SJSA1 (cell line): ENCODE measurements around the gene ZNF776. TPM values are rescaled to one million over a fixed set of nuclear protein-coding genes. Genes with fewer than 3 reads are reported as not detected.
"Not testable (repeated sequence)": the region's sequence is repeated elsewhere in the genome, so short reads cannot be mapped to it uniquely, and the experiment has no call there.

Experiments
- DNase-seq, 2 experiments: peaks; one replicate each; pipeline ENCODE4 v3.0.0-alpha.2; 2015 to 2020; ENCODE audit warnings: low spot score in 2 of 2, low read depth in 1 of 2
- H3K27ac ChIP-seq: fragments of 250-450 bp; sonication (Bioruptor Pico); 2 replicates; pipeline ENCODE4 v1.5.1; 2020; ENCODE audit warnings: mild to moderate bottlenecking, moderate library complexity
- H3K27me3 ChIP-seq: fragments of 250-450 bp; sonication (Bioruptor Pico); replicated peaks from 2 replicates; pipeline ENCODE4 v1.5.1; 2020; ENCODE audit warnings: mild to moderate bottlenecking, moderate library complexity
- H3K36me3 ChIP-seq: fragments of 250-450 bp; sonication (Bioruptor Pico); 2 replicates; pipeline ENCODE4 v1.5.1; 2020; ENCODE audit warnings: mild to moderate bottlenecking
- H3K4me1 ChIP-seq: fragments of 250-450 bp; sonication (Bioruptor Pico); replicated peaks from 2 replicates; pipeline ENCODE4 v1.6.1; 2021; ENCODE audit warnings: mild to moderate bottlenecking
- H3K4me3 ChIP-seq: fragments of 250-450 bp; sonication (Bioruptor Pico); 2 replicates; pipeline ENCODE4 v1.5.1; 2020; ENCODE audit warnings: mild to moderate bottlenecking
- H3K9me3 ChIP-seq: fragments of 250-450 bp; sonication (Bioruptor Pico); replicated peaks from 2 replicates; pipeline ENCODE4 v1.5.1; 2020; ENCODE audit warnings: mild to moderate bottlenecking
- total RNA-seq: library from RNA; depleted of rRNA; stranded (reverse); fragments of >200 nt; shearing (Covaris generic); gene quantifications from 2 replicates; pipeline ENCODE4 v1.2.3, GENCODE V29; 2014; rRNA removed

Gene ZNF776
- total RNA-seq, 1 experiment from 2014 or later = 13.0 TPM

DNA sequence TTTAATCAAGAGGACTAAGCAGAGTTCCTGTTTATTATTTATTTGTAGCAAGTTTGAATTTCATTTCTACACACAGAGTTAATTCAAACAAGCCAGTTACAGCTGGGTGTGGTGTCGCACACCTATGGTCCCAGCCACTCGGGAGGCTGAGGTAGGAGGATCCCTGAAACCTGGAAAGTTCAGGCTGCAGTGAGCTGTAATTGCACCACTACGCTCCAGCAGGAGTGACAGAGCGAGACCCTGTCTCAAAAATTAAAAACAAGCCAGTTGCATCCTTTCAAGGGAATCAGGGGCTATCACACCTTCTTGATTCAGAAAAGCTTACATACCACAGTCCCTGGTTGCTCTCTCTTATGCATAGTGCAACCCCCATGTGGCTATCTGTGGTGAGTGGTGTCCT lies 42.7 kb downstream of the ZNF776 start:
- DNase-seq = no peak
- Histone ChIP-seq H3K4me1 (no peaks in the 10 kb centered on the region), H3K27ac (no peak overlapping the region), H3K27me3 (no peaks in the 10 kb centered on the region), H3K4me3 (no peak overlapping the region), H3K36me3 (peaks cover 69% of the 10 kb centered on the region), H3K9me3 (peaks cover 34% of the 10 kb centered on the region)

- not testable (repeated sequence) for DNase-seq, H3K4me3 ChIP-seq, H3K27ac ChIP-seq, H3K4me1 ChIP-seq, H3K9me3 ChIP-seq, H3K27me3 ChIP-seq
- peaks cover 33% of the 10 kb centered on the region for H3K36me3 ChIP-seq
Measured at GRCh38 chr19:57796580-57796979, 50.0 kb downstream of the ZNF776 start.

DNA sequence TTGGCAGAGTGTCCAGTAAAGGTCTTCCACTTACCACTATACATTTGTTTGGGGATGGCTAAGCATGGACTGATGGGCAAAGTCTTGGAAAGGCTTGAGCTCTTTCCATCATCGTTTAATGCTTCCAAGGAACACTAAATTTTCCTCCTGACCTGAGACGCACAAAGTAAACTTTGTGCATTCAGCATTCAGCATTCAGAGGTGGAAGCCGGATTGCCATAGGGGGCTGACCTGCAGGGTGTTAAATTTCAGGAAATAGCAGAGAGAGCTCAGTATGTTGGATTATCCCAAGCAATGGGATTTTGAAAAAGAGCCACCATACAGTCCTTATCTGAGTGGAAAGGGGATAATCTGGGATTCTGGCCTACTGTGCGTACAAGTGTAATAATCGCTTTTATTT lies 54.1 kb downstream of the ZNF776 start:
- no peaks in the 10 kb centered on the region for H3K9me3 ChIP-seq
- no peaks in the 10 kb centered on the region for H3K27me3 ChIP-seq
- peaks cover 17% of the 10 kb centered on the region for H3K36me3 ChIP-seq
- DNase-seq = no peak
- H3K4me1 ChIP-seq = peaks cover 14% of the 10 kb centered on the region
- no peak overlapping the region for H3K4me3 ChIP-seq
- H3K27ac ChIP-seq = no peak overlapping the region

DNA sequence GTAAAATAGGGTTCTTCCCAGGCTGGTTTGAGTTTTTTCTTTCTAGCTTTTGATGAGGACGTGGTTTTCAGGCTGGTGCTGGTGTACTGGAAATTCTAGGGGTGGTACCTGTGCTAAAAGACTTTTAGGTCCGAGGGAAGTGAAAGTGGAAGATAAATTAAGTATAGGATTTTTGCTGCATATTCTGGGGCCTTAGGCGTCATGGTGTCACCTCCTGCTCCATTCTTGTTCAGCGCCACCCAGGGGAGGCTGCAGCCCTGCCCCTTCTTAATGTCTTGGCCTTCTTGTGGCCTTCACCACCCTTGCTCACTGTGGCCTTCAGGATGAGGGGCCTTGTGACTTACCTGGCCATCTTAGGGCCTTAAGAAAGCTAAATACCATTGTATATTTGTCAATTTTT lies 55.7 kb downstream of the ZNF776 start:
- DNase-seq = no peak
- H3K27ac ChIP-seq = no peak overlapping the region
- no peaks in the 10 kb centered on the region for H3K27me3 ChIP-seq
- H3K9me3 ChIP-seq = no peaks in the 10 kb centered on the region
- H3K36me3 ChIP-seq = peaks cover 16% of the 10 kb centered on the region
- H3K4me1 ChIP-seq = peaks cover 14% of the 10 kb centered on the region
- H3K4me3 ChIP-seq = no peak overlapping the region

DNA sequence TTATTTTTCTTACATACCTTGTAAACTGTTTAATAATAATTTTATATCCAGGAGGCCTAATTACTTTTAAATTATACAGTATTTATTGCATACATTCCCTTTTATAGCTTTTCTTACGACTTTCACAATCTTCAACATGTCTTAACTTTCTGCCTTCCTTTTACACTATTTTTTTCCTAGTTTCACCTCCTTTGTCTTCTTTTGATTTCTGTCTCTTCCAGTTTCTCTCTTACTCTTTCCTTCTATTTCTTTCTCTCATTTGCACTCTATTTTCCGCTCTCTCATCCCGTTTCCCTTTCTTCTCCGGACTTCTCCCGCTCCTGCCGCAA lies 56.6 kb downstream of the ZNF776 start:
- Histone ChIP-seq H3K9me3 (no peaks in the 10 kb centered on the region), H3K27ac (peak overlapping the region; percentile 80), H3K4me1 (peaks cover 14% of the 10 kb centered on the region), H3K4me3 (peak overlapping the region; percentile 46), H3K36me3 (peaks cover 18% of the 10 kb centered on the region), H3K27me3 (no peaks in the 10 kb centered on the region)
- DNase-seq = no peak

- Histone ChIP-seq H3K4me1 (peaks cover 14% of the 10 kb centered on the region), H3K27me3 (no peaks in the 10 kb centered on the region), H3K27ac (peak overlapping the region; percentile 80), H3K9me3 (no peaks in the 10 kb centered on the region), H3K36me3 (peaks cover 21% of the 10 kb centered on the region), H3K4me3 (peak overlapping the region; percentile 46)
- peak; percentile 82 to 93 for DNase-seq
Measured at GRCh38 chr19:57803594-57804325, 57.1 kb downstream of the ZNF776 start.

DNA sequence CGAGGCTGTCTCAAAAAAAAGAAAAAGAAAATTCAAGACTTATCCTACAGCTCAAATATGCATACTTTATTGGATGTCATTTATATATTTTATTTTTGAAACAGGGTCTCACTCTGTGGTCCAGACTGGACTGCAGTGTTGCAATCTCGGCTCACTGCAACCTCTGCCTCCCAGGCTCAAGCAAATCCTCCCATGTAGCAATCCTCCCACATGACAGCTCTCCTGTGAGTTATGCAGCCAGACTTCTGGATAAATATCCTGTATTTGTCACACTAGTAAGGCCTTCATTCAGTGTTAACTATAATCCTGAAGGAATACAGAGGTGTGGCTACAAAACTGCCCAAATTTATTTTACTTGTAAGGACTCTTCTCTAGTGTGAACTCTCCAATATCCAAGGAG lies 60.9 kb downstream of the ZNF776 start:
- H3K27me3 ChIP-seq = no peaks in the 10 kb centered on the region
- H3K4me1 ChIP-seq = peaks cover 8% of the 10 kb centered on the region
- H3K27ac ChIP-seq = no peak overlapping the region
- no peak for DNase-seq
- no peaks in the 10 kb centered on the region for H3K9me3 ChIP-seq
- no peak overlapping the region for H3K4me3 ChIP-seq
- H3K36me3 ChIP-seq = peaks cover 11% of the 10 kb centered on the region

Other genes starting within 250 kb of the ZNF776 start
- gene ZNF773, start 246.9 kb upstream of the ZNF776 start, total RNA-seq = 8.7 and 13.1 TPM in 2 replicates
- gene ZNF549, start 219.5 kb upstream of the ZNF776 start, total RNA-seq = 3.9 and 4.3 TPM in 2 replicates
- 6.6 and 6.8 TPM in 2 replicates for gene ZNF550, start 187.0 kb upstream of the ZNF776 start, total RNA-seq
- gene ZNF416, start 167.9 kb upstream of the ZNF776 start, total RNA-seq = 3.6 and 6.1 TPM in 2 replicates
- 6.1 and 18.0 TPM in 2 replicates for gene ZIK1, start 162.7 kb upstream of the ZNF776 start, total RNA-seq
- 12.6 and 21.4 TPM in 2 replicates for gene ZNF530, start 146.9 kb upstream of the ZNF776 start, total RNA-seq
- gene ZNF134, start 132.6 kb upstream of the ZNF776 start, total RNA-seq = 25.0 and 26.3 TPM in 2 replicates
- 9.7 and 18.5 TPM in 2 replicates for gene ZNF211, start 113.6 kb upstream of the ZNF776 start, total RNA-seq
- not detected in 2 replicates for gene ZSCAN4, start 77.9 kb upstream of the ZNF776 start, total RNA-seq
- gene ZNF551, start 64.8 kb upstream of the ZNF776 start, total RNA-seq = 6.3 and 12.2 TPM in 2 replicates
- 0.91 and 0.92 TPM in 2 replicates for gene ZNF154, start 37.6 kb upstream of the ZNF776 start, total RNA-seq
- 2.0 and 4.8 TPM in 2 replicates for gene ZNF671, start 19.2 kb upstream of the ZNF776 start, total RNA-seq
- 10.7 and 18.2 TPM in 2 replicates for gene ZNF586, start 22.9 kb downstream of the ZNF776 start, total RNA-seq
- 3.3 and 3.5 TPM in 2 replicates for gene ZNF552, start 68.1 kb downstream of the ZNF776 start, total RNA-seq
- gene ZNF587B, start 83.5 kb downstream of the ZNF776 start, total RNA-seq = 11.4 and 13.6 TPM in 2 replicates
- 12.3 and 13.3 TPM in 2 replicates for gene ZNF587, start 103.0 kb downstream of the ZNF776 start, total RNA-seq
- 1.1 and 10.2 TPM in 2 replicates for gene ZNF814, start 142.2 kb downstream of the ZNF776 start, total RNA-seq
- 7.4 and 8.4 TPM in 2 replicates for gene ZNF417, start 169.8 kb downstream of the ZNF776 start, total RNA-seq
- 0.21 TPM in 1 of 2 replicates, not detected in the other for gene ZNF418, start 188.6 kb downstream of the ZNF776 start, total RNA-seq
- 1.8 and 5.2 TPM in 2 replicates for gene ZNF256, start 200.9 kb downstream of the ZNF776 start, total RNA-seq
- gene C19orf18, start 227.7 kb downstream of the ZNF776 start, total RNA-seq = not detected in 2 replicates